Mesenteric fat pad (tissue), 1 donor: ENCODE results near the gene GALR3. TPM values are rescaled to one million over a fixed set of nuclear protein-coding genes. Genes with fewer than 3 reads are reported as not detected.
A peak's percentile ranks its signal among the peaks of the same experiment; 100 is the strongest.

Experiments used
- DNase-seq: peaks from one replicate; pipeline ENCODE4 v3.0.0-alpha.2; 2020; ENCODE audit warnings: low spot score
- total RNA-seq: library from RNA; stranded (reverse); fragmentation: NEBNext Ultra II Directional; extraction: Animal tissue kit (Norgen Biotek cat#: 25700); gene quantifications from one replicate; pipeline ENCODE4 v1.2.1, GENCODE V29; 2021
- donor health status: DM: yes; HTN: yes; CAD: no.

The GALR3 gene
- total RNA-seq, 1 donor from 2014 or later = not detected

- DNase-seq = no peak
Observed at GRCh38 chr22:37822079-37822833, 926 bp upstream of the GALR3 start.

- DNase-seq = no peak
Observed at GRCh38 chr22:37824674-37825641, 1.8 kb downstream of the GALR3 start.

- no peak for DNase-seq
Observed at GRCh38 chr22:37827056-37827455, 3.9 kb downstream of the GALR3 start.

GRCh38 chr22:37830093-37830842 lies 7.1 kb downstream of the GALR3 start:
- no peak for DNase-seq

- DNase-seq = no peak
Observed at GRCh38 chr22:37831472-37831871, 8.3 kb downstream of the GALR3 start.

- DNase-seq = no peak
Observed at GRCh38 chr22:37832022-37832857, 9.1 kb downstream of the GALR3 start.

- no peak for DNase-seq
Observed at GRCh38 chr22:37842015-37842793, 19.0 kb downstream of the GALR3 start.

GRCh38 chr22:37843741-37844089 lies 20.5 kb downstream of the GALR3 start:
- DNase-seq = peak; percentile 90

GRCh38 chr22:37844904-37845329 lies 21.7 kb downstream of the GALR3 start:
- DNase-seq = no peak

GRCh38 chr22:37846433-37846832 lies 23.3 kb downstream of the GALR3 start:
- no peak for DNase-seq

GRCh38 chr22:37848587-37849088 lies 25.5 kb downstream of the GALR3 start:
- DNase-seq = no peak

- peak; percentile 97 for DNase-seq
Observed at GRCh38 chr22:37849089-37849751, 26.0 kb downstream of the GALR3 start, which contains the start of gene EIF3L. Gene EIF3L, plus strand, starts transcription at chr22:37849419. Its CDS starts 31 bp downstream, at chr22:37849450.

- no peak for DNase-seq
Observed at GRCh38 chr22:37850801-37851200, 27.6 kb downstream of the GALR3 start.

- no peak for DNase-seq
Observed at GRCh38 chr22:37852418-37852817, 29.2 kb downstream of the GALR3 start.

GRCh38 chr22:37854946-37855345 lies 31.8 kb downstream of the GALR3 start:
- DNase-seq = no peak

GRCh38 chr22:37855462-37855861 lies 32.3 kb downstream of the GALR3 start:
- no peak for DNase-seq

GRCh38 chr22:37860796-37861421 lies 37.7 kb downstream of the GALR3 start:
- no peak for DNase-seq

- DNase-seq = no peak
Observed at GRCh38 chr22:37862570-37863325, 39.6 kb downstream of the GALR3 start.
